ENCODE data around the gene LMO7.

LMO7 gene

DNA sequence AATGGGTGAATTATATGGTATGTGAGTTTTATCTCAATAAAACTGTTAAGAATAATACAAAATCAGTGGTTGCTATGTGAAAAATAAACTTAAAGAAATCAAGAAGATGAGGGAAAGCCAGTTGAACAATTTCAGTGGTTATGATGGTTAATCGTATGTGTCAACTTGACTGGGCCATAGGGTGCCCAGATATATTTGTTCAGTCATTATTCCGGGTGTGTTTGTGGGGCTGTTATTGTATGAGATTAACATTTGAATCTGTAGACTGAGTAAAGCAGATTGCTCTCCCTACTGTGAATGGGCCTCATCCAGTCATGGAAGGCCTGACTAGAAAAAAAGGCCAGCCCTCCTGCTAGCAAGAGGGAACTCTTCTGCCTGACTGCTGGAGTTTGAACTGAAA lies 109.3 kb downstream of the LMO7 start:
- H3K27ac ChIP-seq: no peak overlapping the region
- TF ChIP-seq EZH2 (IDR thresholded peaks at IDR 0.05) (no peak), POLR2AphosphoS5 (IDR thresholded peaks at IDR 0.05; ENCODE audit: borderline replicate concordance, low read depth, low read length) (no peak), FOXP2 (optimal IDR thresholded peaks at IDR 0.05; ENCODE audit: control extremely low read depth, extremely low read length, insufficient read depth) (no peak)
- H3K4me3 ChIP-seq: no peak overlapping the region
- peaks cover 11% of the 10 kb centered on the region for H3K36me3 ChIP-seq (ENCODE audit: insufficient read depth, low read length)
- H3K9me3 ChIP-seq (ENCODE audit: low read depth, low read length): no peaks in the 10 kb centered on the region
- DNase-seq (ENCODE audit: low read depth, low spot score): no peak
- H3K9ac ChIP-seq (ENCODE audit: insufficient read length): no peak overlapping the region

DNA sequence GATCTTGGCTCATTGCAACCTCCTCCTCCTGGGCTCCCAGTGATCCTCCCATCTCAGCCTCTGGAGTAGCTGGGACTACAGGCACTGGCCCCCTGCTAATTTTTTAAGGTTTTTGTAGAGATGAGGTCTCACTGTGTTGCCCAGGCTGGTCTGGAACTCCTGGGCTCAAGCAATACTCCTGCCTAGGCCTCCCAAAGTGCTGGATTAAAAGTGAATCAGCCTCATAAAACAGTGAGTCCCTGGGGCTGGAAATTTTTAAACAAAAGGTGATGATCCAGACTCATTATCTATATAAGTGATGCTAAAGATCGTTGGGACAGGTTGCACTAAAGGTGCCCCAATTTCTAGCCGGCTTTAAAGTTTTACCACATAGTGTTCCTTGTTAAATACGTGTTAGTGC lies 112.7 kb downstream of the LMO7 start:
- no peak overlapping the region for H3K27ac ChIP-seq
- no peak for TF ChIP-seq FOXP2 (optimal IDR thresholded peaks at IDR 0.05; ENCODE audit: control extremely low read depth, extremely low read length, insufficient read depth)
- no peak for TF ChIP-seq EZH2 (IDR thresholded peaks at IDR 0.05)
- no peak for TF ChIP-seq POLR2AphosphoS5 (IDR thresholded peaks at IDR 0.05; ENCODE audit: borderline replicate concordance, low read depth, low read length)
- DNase-seq (ENCODE audit: low read depth, low spot score): no peak

DNA sequence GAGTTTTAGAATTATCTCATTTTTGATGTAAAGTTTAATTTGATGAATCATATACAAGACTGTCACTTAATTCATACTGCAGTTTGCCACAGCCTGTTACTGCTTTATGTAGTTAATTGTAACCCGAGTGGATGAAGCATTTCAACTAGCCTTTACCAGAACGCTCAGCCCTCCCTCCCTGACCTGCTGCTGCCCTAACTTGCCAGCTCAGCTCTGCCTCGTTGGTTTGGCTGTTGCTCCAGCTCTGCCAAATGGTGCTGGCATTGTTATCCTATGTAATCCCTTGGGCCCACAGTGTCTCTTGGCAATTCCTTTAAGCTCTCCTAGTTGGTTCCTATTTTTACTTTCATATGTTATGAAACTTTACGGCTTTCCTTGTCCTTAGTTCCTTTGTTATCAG lies 113.3 kb downstream of the LMO7 start:
- Histone ChIP-seq H3K4me3 (no peak overlapping the region), H3K27ac (no peak overlapping the region), H3K36me3 (ENCODE audit: insufficient read depth, low read length) (peaks cover 11% of the 10 kb centered on the region), H3K9ac (ENCODE audit: insufficient read length) (no peak overlapping the region), H3K9me3 (ENCODE audit: low read depth, low read length) (no peaks in the 10 kb centered on the region)
- no peak for TF ChIP-seq EZH2 (IDR thresholded peaks at IDR 0.05)
- DNase-seq (ENCODE audit: low read depth, low spot score): no peak

More for the DNA sequence above, 112.7 kb downstream of the LMO7 start:
- Histone ChIP-seq H3K4me3 (no peak overlapping the region), H3K9me3 (ENCODE audit: low read depth, low read length) (no peaks in the 10 kb centered on the region), H3K9ac (ENCODE audit: insufficient read length) (no peak overlapping the region), H3K36me3 (ENCODE audit: insufficient read depth, low read length) (peaks cover 10% of the 10 kb centered on the region)

DNA sequence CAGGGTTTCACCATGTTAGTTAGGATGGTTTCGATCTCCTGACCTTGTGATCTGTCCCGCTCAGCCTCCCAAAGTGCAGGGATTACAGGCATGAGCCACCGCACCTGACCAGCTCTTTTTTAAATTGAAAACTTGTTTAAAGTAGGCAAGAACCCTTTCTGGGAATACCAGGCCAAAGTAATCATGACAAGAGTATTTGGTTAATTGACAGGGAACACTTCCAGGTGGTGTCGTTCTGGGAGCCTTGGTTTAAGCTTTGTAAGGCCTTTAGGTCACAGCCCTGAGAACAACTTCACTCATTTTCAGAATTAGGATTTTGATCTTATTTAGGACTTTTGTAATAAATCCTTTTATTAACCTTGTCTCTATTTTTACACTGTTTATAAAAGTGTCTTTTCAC lies 115.2 kb downstream of the LMO7 start:
- TF ChIP-seq POLR2AphosphoS5 (IDR thresholded peaks at IDR 0.05; ENCODE audit: borderline replicate concordance, low read depth, low read length): no peak
- TF ChIP-seq FOXP2 (optimal IDR thresholded peaks at IDR 0.05; ENCODE audit: control extremely low read depth, extremely low read length, insufficient read depth): no peak
- TF ChIP-seq EZH2 (IDR thresholded peaks at IDR 0.05): no peak
- no peak overlapping the region for H3K9ac ChIP-seq (ENCODE audit: insufficient read length)
- no peak overlapping the region for H3K4me3 ChIP-seq
- no peak for DNase-seq (ENCODE audit: low read depth, low spot score)
- H3K9me3 ChIP-seq (ENCODE audit: low read depth, low read length): no peaks in the 10 kb centered on the region
- peaks cover 11% of the 10 kb centered on the region for H3K36me3 ChIP-seq (ENCODE audit: insufficient read depth, low read length)
- H3K27ac ChIP-seq: no peak overlapping the region

DNA sequence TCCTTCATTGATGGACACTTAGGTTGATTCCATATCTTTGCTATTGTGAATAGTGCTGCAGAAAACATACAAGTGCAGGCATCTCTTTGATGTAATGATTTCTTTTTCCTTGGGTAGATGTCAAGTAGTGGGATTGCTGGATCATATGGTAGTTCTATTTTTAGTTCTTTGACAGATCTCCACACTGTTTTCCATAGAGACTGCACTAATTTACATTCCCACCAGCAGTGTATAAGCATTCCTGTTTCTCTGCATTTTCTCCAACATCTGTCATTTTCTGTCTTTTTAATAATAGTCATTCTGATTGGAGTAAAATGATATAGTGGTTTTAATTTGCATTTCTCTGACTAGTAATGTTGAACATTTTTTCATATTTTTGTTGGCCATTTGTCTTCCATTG lies 116.7 kb downstream of the LMO7 start:
- Histone ChIP-seq H3K9ac (ENCODE audit: insufficient read length) (no peak overlapping the region), H3K9me3 (ENCODE audit: low read depth, low read length) (no peaks in the 10 kb centered on the region), H3K27ac (no peak overlapping the region), H3K4me3 (no peak overlapping the region), H3K36me3 (ENCODE audit: insufficient read depth, low read length) (peaks cover 11% of the 10 kb centered on the region)
- TF ChIP-seq FOXP2 (optimal IDR thresholded peaks at IDR 0.05; ENCODE audit: control extremely low read depth, extremely low read length, insufficient read depth): no peak
- no peak for TF ChIP-seq POLR2AphosphoS5 (IDR thresholded peaks at IDR 0.05; ENCODE audit: borderline replicate concordance, low read depth, low read length)
- no peak for DNase-seq (ENCODE audit: low read depth, low spot score)

DNA sequence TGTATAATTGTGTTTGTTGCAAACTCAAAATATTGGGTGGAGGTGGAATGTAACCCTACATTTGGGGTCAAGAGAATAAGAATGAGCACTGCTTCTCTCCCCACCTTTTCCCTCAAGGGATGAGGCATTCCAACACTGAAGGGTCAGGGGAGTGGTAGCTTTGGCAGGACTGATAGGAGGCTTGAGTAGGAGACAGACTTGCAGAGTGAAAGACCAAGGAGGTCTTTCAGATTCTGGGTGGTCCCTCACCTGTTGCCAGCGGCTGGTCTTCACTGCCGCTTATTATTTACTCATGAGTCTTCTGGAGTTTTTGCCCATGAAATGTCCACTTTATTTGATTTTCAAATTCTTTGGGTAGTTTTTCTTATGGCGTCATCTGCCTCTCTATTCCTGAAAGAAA lies 118.8 kb downstream of the LMO7 start:
- no peak overlapping the region for H3K9ac ChIP-seq (ENCODE audit: insufficient read length)
- no peak for TF ChIP-seq POLR2AphosphoS5 (IDR thresholded peaks at IDR 0.05; ENCODE audit: borderline replicate concordance, low read depth, low read length)
- TF ChIP-seq FOXP2 (optimal IDR thresholded peaks at IDR 0.05; ENCODE audit: control extremely low read depth, extremely low read length, insufficient read depth): no peak
- TF ChIP-seq EZH2 (IDR thresholded peaks at IDR 0.05): no peak
- H3K36me3 ChIP-seq (ENCODE audit: insufficient read depth, low read length): peaks cover 11% of the 10 kb centered on the region
- H3K9me3 ChIP-seq (ENCODE audit: low read depth, low read length): no peaks in the 10 kb centered on the region
- H3K4me3 ChIP-seq: no peak overlapping the region
- no peak overlapping the region for H3K27ac ChIP-seq
- DNase-seq (ENCODE audit: low read depth, low spot score): no peak

DNA sequence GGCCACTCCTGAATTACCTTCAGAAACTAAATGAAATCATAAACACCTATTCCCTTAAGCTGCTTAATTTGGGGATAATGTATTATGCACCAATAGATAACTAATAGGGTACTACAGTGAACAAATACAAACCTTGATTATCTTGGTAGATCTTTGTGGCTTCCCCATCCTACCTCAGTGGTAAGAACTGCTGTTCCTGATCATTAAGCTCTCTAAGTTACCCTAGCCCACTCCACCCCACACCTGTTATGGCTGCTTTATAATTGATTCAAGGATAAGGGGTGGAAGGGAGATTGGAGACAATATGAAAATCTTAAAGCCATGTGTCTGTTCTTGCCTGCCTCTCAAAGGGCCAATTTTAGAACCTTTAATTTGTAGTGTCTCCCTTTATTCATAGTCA lies 121.2 kb downstream of the LMO7 start:
- no peak for DNase-seq (ENCODE audit: low read depth, low spot score)
- no peak overlapping the region for H3K27ac ChIP-seq
- TF ChIP-seq EZH2 (IDR thresholded peaks at IDR 0.05): no peak
- TF ChIP-seq FOXP2 (optimal IDR thresholded peaks at IDR 0.05; ENCODE audit: control extremely low read depth, extremely low read length, insufficient read depth): no peak
- no peak for TF ChIP-seq POLR2AphosphoS5 (IDR thresholded peaks at IDR 0.05; ENCODE audit: borderline replicate concordance, low read depth, low read length)
- peaks cover 11% of the 10 kb centered on the region for H3K36me3 ChIP-seq (ENCODE audit: insufficient read depth, low read length)
- H3K9me3 ChIP-seq (ENCODE audit: low read depth, low read length): no peaks in the 10 kb centered on the region
- H3K9ac ChIP-seq (ENCODE audit: insufficient read length): no peak overlapping the region
- no peak overlapping the region for H3K4me3 ChIP-seq

DNA sequence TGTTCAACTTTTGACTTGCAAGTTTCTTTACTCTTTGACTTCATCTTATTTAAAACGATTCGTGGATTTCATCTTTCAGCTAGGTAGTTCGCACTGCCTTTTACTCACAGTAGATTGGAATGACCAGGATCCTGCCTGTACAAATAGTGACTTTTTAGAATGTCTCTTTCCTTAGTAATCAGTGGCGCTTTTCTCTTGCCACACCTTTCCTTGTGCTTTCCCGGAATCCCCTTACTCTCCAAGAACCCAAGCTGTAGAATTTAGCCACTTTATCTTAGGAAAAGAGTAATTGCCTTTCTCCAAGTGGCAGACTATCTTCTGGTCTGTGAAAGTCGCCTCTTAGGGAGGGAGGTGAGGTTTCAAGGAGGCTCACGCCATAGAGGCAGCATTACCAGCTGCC lies 123.4 kb downstream of the LMO7 start:
- DNase-seq (ENCODE audit: low read depth, low spot score): no peak
- TF ChIP-seq FOXP2 (optimal IDR thresholded peaks at IDR 0.05; ENCODE audit: control extremely low read depth, extremely low read length, insufficient read depth) (no peak), POLR2AphosphoS5 (IDR thresholded peaks at IDR 0.05; ENCODE audit: borderline replicate concordance, low read depth, low read length) (no peak), EZH2 (IDR thresholded peaks at IDR 0.05) (no peak)
- no peak overlapping the region for H3K9ac ChIP-seq (ENCODE audit: insufficient read length)
- no peak overlapping the region for H3K4me3 ChIP-seq
- H3K36me3 ChIP-seq (ENCODE audit: insufficient read depth, low read length): peaks cover 20% of the 10 kb centered on the region
- H3K9me3 ChIP-seq (ENCODE audit: low read depth, low read length): no peaks in the 10 kb centered on the region
- H3K27ac ChIP-seq: no peak overlapping the region

DNA sequence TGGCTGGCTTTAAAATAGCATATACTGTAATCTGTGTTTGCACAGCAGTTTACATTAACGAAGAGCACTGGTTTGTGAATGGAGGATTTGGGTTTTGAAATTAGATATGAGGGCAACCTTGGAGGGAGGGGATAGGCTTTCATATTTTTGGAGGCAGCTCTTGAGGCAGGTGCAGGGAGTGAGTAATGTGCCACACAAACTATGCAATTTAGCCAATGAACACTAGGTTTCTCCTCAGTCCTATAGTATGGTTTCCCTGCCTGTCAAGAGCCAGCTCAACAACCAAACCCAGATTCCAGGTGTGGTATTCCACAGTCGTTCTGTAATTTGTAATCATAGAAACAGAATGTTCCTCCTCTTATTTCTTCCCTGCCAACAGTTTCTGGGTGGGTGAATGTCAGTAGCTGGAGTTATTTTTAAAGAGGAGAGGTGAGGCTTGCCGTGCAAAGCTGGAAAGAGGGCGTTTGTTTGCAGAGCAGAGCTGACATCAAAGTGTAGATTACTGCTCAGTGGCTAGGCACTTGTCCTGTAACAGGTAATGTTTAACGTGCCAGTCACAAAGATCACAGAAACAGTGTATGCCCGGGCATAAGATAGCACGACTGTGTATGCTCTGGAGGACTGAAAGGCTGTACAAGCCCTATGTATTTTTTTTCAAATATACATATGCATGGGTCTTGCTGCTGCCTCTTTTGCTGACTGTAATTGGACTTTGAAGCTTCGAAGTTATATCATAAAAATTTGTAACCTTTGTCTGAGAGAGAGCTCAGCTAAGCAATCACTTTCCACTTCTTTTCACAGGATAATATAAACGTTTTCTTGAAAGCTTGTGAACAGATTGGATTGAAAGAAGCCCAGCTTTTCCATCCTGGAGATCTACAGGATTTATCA lies 124.2 kb downstream of the LMO7 start:
- Histone ChIP-seq H3K27ac (no peak overlapping the region), H3K36me3 (ENCODE audit: insufficient read depth, low read length) (peaks cover 21% of the 10 kb centered on the region), H3K9me3 (ENCODE audit: low read depth, low read length) (no peaks in the 10 kb centered on the region), H3K4me3 (no peak overlapping the region), H3K9ac (ENCODE audit: insufficient read length) (no peak overlapping the region)
- TF ChIP-seq POLR2AphosphoS5 (IDR thresholded peaks at IDR 0.05; ENCODE audit: borderline replicate concordance, low read depth, low read length) (no peak), FOXP2 (optimal IDR thresholded peaks at IDR 0.05; ENCODE audit: control extremely low read depth, extremely low read length, insufficient read depth) (no peak), EZH2 (IDR thresholded peaks at IDR 0.05) (no peak)
- no peak for DNase-seq (ENCODE audit: low read depth, low spot score)

All from SK-N-MC (cell line).